HG03460 (cell line): ENCODE measurements around the gene TBCB.
"Not testable (repeated sequence)": the region's sequence is repeated elsewhere in the genome, so short reads cannot be mapped to it uniquely, and the experiment has no call there.

Experiments
- ATAC-seq: cut with Tn5 transposase; IDR thresholded peaks from one replicate; pipeline ENCODE4 v1.9.1; 2021; ENCODE audit not compliant: unreplicated experiment

TBCB gene, protein sequence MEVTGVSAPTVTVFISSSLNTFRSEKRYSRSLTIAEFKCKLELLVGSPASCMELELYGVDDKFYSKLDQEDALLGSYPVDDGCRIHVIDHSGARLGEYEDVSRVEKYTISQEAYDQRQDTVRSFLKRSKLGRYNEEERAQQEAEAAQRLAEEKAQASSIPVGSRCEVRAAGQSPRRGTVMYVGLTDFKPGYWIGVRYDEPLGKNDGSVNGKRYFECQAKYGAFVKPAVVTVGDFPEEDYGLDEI

GRCh38 chr19:36115453-36116343, at the start of gene TBCB:
TSS of gene TBCB (plus strand) at chr19:36115468. CDS start at chr19:36115561, 93 bp downstream.
- peak; percentile 3 for ATAC-seq

- ATAC-seq: no peak
Measured at GRCh38 chr19:36067681-36068080, 47.6 kb upstream of the TBCB start.

- not testable (repeated sequence) for ATAC-seq
Measured at GRCh38 chr19:36068810-36069499, 46.3 kb upstream of the TBCB start.

GRCh38 chr19:36072081-36072480, 43.2 kb upstream of the TBCB start:
- ATAC-seq: no peak

GRCh38 chr19:36073121-36073876, 42.0 kb upstream of the TBCB start:
- no peak for ATAC-seq

GRCh38 chr19:36079389-36079945, 35.8 kb upstream of the TBCB start:
- no peak for ATAC-seq

- ATAC-seq: no peak
Measured at GRCh38 chr19:36081385-36081784, 33.9 kb upstream of the TBCB start.

GRCh38 chr19:36081894-36082293, 33.4 kb upstream of the TBCB start:
- ATAC-seq: no peak

DNA sequence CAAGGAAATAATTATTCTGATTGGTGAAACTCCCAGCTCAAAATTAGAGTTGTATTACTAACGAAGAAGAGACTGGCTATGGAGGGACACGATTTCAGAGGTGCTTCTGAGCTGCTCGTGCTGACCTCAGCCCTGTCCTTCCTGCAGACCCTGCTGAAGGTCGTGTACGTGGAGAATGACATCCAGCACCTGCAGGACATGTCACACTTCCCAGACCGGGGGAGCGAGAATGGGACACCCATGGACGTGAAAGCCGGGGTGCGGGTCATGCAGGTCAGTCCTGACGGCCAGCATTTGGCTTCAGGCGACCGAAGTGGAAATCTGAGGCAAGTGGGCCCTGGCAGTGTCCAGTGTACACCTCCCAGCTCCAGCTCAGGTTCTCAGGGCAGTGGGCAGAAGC, 32.4 kb upstream of the TBCB start:
- no peak for ATAC-seq

DNA sequence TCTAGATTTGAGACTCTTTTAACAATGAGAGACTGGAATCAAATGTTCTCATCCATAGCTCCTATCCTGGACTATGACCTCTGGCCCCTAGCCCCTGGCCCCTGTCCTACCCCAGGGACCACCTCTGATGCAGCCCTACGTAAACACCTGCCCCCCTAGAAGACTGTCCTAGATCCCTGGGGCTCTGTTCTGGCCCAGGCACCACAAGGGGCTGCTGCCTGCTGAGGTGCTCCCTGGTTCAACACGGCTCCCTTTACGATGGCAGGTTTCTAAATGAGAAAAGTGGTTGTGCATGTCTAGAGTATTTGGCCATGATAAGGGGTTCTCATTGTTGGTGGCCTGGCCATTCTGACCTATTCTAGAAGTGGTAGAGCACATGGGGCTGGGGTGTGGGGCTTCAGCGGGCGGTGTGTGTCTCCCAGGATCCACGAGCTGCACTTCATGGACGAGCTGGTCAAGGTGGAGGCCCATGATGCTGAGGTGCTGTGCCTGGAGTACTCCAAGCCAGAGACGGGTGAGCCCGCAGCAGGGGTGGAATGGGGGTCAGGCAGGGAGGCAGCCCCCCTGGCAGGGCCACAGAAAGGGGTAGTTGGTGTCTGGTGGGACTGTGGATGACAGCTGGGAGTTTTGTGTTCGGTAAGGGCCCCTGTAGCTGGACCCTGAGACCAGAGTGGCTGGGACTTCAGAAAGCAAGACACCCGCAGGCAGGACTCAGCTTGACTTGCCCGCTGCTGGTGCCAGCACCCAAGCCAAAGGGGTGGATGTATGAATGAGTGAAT, 30.8 kb upstream of the TBCB start:
- ATAC-seq: no peak

DNA sequence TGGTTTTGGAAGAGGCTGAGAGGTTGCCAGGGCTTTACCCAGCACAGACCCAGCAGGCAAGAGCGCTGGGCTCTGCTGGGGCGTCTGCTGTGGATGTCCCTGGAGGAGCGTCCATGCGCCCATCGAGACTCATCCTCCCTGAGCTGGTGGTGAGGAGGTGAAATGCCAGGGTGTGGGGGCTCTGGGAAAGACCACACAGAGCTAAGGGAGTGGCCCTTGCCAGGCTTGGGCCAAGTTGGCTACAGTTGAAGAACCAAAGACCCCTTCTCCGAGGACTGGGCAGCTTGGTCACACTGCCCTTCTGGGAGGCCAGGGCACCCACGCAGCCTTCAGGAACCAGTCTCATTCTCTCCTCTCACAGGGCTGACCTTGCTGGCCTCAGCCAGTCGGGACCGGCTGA, 28.9 kb upstream of the TBCB start:
- no peak for ATAC-seq

GRCh38 chr19:36089847-36090246, 25.4 kb upstream of the TBCB start:
- ATAC-seq: no peak

DNA sequence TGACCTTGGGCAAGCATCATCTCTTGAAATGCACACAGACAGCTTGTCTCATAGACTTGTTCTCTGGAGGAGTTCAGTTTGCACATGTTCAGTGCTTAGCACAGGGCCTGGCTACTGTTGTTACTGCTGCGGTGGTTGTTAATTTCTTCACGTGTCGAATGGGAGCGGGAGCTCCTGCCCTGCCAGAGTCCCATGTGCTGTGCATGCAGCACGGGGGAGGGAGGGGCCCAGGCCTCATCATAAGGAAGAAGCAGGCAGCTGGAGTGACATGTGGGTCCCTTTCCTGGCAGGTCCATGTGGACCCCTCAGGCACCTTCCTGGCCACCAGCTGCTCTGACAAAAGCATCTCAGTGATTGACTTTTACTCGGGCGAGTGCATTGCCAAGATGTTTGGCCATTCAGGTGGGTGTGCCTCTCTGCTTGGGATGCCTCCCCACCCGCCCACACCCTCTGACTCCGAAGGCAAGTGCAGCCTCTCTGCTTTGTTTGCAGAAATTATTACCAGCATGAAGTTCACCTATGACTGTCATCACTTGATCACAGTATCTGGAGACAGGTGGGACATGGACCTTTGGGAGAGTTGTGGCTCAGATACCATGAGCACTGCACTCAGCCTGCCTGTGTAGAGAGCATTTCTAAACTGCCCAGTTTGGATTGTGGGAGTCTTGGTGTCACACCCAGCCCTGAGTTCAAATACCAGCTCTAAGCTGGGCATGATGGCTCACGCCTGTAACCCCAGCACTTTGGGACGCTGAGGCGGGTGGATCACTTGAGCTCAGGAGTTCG, 24.2 kb upstream of the TBCB start:
- no peak for ATAC-seq

DNA sequence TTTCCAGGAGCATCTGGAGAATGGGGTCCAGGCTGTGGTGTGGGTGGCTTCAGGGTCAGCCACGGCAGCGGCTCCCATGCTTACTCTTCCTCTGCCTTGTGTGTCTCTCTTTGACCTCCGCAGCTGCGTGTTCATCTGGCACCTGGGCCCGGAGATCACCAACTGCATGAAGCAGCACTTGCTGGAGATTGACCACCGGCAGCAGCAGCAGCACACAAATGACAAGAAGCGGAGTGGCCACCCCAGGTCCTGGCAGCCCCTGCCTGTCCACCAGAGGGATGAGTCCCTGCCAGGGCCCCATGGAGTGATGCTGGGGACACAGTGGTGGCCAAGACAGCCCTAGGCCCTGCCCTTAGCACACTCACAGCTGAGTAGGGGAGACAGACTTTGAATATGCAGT, 22.7 kb upstream of the TBCB start:
- no peak for ATAC-seq

DNA sequence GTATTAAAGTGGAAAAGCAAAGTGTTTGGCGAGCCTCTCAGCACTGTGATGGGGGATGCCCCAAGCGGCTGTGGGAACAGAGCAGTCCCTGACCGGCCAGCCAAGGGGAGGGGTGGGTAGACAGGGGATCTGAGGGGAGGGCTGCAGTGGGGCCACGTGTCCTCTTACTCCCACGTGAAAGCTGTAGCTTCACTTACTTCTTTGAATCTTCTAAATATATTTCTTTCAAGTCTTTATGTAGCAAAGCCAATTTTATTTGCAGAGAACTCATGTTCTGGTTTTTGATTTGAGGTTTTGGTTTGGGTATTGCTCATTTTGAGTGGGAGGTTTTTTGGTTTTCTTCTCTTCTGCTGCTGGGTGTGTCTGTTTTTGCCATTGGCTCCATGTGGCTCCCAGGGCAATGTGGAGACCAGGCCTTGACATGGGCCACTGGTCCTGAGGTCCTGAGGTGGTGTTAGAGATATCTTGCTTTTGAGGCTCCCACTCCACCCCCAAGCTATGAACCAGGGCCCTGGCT, 22.1 kb upstream of the TBCB start:
- ATAC-seq: no peak

DNA sequence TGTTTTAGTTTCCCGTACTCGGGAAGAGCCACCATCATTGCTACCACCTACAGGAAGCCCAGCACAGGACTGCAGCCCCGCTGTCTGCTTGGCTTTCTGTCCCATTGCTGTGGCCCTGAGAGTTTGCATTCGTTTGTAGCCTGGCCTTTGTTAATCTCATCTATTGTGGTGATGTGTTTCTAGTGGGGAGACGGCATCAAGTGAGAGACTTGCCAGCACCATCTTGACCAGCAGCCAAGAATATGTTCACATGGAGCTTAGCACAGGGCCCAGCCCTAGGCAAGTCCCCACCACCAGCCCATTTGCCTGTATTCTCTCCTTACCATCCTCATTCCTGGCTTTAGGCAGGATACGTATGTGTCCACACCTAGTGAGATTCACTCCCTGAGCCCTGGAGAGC, 21.6 kb upstream of the TBCB start:
- ATAC-seq: no peak

DNA sequence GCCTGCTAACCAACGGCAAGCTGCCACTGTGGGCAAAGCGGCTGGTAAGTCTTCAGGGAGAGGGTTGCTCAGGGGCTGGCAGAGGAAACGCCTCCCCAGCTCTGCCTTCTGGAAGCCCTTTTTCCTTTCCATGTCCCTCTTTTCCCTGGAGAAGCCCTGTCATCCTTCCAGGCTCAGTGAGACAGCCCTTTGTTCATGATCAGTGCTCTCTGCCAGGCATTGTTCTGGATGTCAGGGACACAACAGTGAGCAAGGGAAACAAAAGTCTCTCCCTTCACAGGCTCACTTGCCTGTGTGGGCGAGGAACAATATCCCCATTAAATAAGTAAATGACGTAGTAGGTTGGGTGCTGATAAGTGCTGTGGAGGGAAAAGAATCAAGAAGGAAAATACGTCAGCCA, 18.2 kb upstream of the TBCB start:
- ATAC-seq: no peak

GRCh38 chr19:36099166-36099785, 16.0 kb upstream of the TBCB start:
- ATAC-seq: no peak

DNA sequence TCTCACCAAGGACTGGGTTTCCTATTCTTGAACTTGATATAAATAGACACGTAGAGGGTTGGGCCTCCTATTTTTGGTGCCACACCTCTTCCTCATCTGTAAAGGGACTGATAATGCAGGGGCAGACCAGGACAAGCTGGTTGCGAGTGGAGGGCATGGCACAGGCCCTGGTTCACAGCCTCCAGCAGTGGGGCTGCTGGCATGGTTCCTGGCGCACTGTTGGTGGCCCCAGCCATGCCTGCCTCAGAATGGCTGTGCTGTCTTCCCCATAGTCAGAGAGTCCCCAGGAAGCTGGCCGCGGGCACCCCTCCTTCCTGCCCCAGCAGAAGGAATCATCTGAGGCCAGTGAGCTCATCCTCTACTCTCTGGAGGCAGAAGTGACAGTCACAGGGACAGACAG, 14.8 kb upstream of the TBCB start:
- ATAC-seq: no peak
